A549 treated with CORT108297 at 1 μM for 4 hours (cell line): Measurements from ENCODE around the gene OR4X1. TPM values are rescaled to one million over a fixed set of nuclear protein-coding genes. Genes with fewer than 3 reads are reported as not detected.

Source experiments
- total RNA-seq: library from RNA; stranded (reverse); fragments of 200-300 nt; extraction: Qiagen RNA extraction; gene quantifications from 5 replicates; pipeline ENCODE4 v1.2.3, GENCODE V29; 2022

OR4X1 gene, protein sequence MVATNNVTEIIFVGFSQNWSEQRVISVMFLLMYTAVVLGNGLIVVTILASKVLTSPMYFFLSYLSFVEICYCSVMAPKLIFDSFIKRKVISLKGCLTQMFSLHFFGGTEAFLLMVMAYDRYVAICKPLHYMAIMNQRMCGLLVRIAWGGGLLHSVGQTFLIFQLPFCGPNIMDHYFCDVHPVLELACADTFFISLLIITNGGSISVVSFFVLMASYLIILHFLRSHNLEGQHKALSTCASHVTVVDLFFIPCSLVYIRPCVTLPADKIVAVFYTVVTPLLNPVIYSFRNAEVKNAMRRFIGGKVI
- total RNA-seq = not detected in 5 replicates

DNA sequence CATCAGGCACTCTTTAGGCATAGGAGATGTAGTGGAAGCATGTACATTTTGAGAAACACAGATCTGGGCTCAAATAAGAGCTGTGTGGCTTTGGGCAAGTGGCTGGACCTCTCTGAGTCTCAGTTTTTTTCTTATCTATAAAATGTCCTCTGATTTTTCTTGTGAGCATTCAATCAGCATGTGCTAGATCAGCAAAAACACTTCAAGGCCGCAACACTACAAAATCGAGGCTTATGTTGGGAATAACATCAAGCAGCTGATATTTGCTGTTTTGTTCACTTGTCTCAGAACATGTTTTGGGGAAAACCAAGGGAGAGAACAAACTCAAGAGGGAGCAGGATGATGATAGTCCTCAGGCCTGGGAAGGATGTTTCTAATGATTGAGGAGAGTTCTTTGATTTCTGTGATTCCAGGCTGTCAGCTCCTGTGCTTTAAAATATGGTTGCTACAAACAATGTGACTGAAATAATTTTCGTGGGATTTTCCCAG, at the start of gene OR4X1:
Gene OR4X1 (plus strand): TSS at position 439 of the 489 bp plus-strand sequence. CDS start 0 bp downstream, at position 439.

DNA sequence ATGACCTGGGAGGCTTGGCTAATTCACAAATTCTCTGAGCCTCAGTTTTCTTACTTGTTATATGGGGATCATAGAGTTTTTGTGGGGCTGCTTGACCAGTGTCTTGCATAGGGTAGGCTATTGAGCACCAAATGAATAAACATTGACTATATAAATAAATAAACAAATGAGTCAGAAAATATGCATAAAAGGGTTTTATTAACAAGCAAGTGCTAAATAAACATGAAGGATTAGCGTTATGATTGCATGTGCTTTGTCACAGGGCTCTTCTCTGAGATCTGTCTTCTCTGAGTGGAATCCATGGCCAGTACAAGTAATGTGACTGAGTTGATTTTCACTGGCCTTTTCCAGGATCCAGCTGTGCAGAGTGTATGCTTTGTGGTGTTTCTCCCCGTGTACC, 47.2 kb upstream of the OR4X1 start, which contains the start of gene OR4B1:
Gene OR4B1 (plus strand): TSS at position 301 of the 400 bp plus-strand sequence. CDS start 0 bp downstream, at position 301.

DNA sequence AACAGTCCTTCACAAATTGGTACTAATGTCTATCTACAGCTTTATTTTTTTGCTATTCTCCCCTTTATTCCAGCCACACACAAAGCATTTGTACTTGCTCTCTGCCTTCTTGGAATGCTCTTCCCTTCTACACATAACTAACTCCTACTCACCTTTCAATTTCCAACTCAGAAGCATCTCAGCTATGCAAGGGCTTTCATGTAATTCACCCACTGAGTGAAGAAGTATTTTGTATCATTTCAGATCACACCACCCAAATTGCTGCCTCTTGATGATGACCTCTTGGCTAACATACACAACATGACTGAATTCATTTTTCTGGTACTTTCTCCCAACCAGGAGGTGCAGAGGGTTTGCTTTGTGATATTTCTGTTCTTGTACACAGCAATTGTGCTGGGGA, 18.9 kb upstream of the OR4X1 start, which contains the start of gene OR4X2:
Gene OR4X2 (plus strand): TSS at position 301 of the 400 bp plus-strand sequence. CDS start 0 bp downstream, at position 301.

GRCh38 chr11:48305923-48306322, 42.3 kb downstream of the OR4X1 start, which contains the start of gene OR4S1:
TSS of gene OR4S1 (plus strand) at chr11:48306223. CDS start at chr11:48306223, 0 bp downstream.

Other genes with a start within 250 kb of the OR4X1 start
- not detected in 5 replicates for gene OR4B1, start 47.1 kb upstream of the OR4X1 start, total RNA-seq
- not detected in 5 replicates for gene OR4X2, start 18.8 kb upstream of the OR4X1 start, total RNA-seq
- not detected in 5 replicates for gene OR4S1, start 42.4 kb downstream of the OR4X1 start, total RNA-seq
- gene OR4C3, start 61.1 kb downstream of the OR4X1 start, total RNA-seq = not detected in 5 replicates
- not detected in 5 replicates for gene OR4C5, start 102.6 kb downstream of the OR4X1 start, total RNA-seq
- not detected in 5 replicates for gene OR4A47, start 224.9 kb downstream of the OR4X1 start, total RNA-seq